ENCODE measurements around the gene PNMA8A.

DNA sequence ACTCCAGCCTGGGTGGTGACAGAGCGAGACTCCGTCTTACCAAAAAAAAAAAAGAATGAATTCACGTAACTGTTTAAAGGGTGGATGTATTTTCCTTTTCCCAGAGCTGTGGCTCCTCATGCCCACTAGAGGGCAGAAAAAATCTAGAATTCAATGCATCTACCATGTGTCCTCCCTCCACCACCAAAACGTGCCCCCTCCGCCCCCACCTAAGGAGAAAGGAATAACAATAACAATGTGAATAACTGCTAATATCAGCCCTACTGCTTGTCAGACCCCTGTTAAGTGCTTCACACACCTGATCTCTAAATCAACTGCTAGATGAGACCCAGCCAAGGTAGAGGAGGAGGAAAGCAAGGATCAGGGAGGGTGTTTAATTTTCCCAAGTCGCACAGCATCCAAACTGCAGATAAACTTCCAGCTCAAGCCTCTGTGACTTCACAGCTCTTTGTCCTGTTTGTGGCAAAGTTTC lies 44.6 kb upstream of the PNMA8A start:
- no peak for TF ChIP-seq EZH2 (IDR thresholded peaks at IDR 0.05; ENCODE audit: insufficient read depth, poor library complexity, severe bottlenecking)
- no peak for TF ChIP-seq EZH2phosphoT487 (IDR thresholded peaks at IDR 0.05; ENCODE audit: insufficient read depth, low read depth)
